Measurements from ENCODE around the gene TTLL3.

GRCh38 chr3:9776896-9777693 lies 33.0 kb upstream of the TTLL3 start:
- TF ChIP-seq POLR2AphosphoS5 (IDR thresholded peaks at IDR 0.05; ENCODE audit: low read depth, low read length) (no peak), POLR2A (IDR thresholded peaks at IDR 0.05; ENCODE audit: low read depth, low read length) (no peak)

Data from GM12892 (cell line).